ENCODE measurements around the gene EDA. TPM values are rescaled to one million over a fixed set of nuclear protein-coding genes. Genes with fewer than 3 reads are reported as not detected.

The EDA gene
- total RNA-seq, 2 donors from 2014 or later = 2.0 to 6.1 TPM

DNA sequence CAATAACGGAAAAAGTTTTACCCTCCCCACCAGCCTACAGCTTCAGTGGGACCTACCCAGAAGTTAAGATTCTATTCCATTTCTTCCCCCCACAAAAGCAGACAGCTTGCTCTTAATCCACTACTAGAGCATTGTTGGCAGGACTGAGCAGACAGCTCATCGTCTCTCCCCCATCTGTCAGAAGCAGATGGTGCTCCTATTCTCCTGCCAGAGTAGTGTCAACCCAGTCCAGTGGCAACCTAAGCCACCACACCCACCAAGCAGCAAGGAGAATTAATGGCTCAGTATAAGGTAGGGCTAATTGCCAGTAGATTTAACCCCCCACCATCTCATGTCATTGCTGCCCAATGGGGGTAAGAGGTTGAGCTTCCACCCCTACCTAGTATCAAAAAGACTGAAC is 371.8 kb downstream of the EDA start:
- ATAC-seq (ENCODE audit: insufficient number of reproducible peaks, low FRiP score, low read depth) (no peak), DNase-seq (ENCODE audit: low spot score) (no peak)
- no peak overlapping the region for H3K4me3 ChIP-seq
- H3K27me3 ChIP-seq (replicated peaks; ENCODE audit: insufficient read depth) = no peaks in the 10 kb centered on the region
- no peaks in the 10 kb centered on the region for H3K4me1 ChIP-seq (ENCODE audit: control insufficient read depth in 1 of 2, low read depth in 2 of 2)
- TF ChIP-seq, protein P1, sequence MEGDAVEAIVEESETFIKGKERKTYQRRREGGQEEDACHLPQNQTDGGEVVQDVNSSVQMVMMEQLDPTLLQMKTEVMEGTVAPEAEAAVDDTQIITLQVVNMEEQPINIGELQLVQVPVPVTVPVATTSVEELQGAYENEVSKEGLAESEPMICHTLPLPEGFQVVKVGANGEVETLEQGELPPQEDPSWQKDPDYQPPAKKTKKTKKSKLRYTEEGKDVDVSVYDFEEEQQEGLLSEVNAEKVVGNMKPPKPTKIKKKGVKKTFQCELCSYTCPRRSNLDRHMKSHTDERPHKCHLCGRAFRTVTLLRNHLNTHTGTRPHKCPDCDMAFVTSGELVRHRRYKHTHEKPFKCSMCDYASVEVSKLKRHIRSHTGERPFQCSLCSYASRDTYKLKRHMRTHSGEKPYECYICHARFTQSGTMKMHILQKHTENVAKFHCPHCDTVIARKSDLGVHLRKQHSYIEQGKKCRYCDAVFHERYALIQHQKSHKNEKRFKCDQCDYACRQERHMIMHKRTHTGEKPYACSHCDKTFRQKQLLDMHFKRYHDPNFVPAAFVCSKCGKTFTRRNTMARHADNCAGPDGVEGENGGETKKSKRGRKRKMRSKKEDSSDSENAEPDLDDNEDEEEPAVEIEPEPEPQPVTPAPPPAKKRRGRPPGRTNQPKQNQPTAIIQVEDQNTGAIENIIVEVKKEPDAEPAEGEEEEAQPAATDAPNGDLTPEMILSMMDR (IDR thresholded peaks at IDR 0.05) = no peak
- no peaks in the 10 kb centered on the region for H3K36me3 ChIP-seq
- H3K27ac ChIP-seq = no peak overlapping the region
- H3K9me3 ChIP-seq = no peaks in the 10 kb centered on the region

DNA sequence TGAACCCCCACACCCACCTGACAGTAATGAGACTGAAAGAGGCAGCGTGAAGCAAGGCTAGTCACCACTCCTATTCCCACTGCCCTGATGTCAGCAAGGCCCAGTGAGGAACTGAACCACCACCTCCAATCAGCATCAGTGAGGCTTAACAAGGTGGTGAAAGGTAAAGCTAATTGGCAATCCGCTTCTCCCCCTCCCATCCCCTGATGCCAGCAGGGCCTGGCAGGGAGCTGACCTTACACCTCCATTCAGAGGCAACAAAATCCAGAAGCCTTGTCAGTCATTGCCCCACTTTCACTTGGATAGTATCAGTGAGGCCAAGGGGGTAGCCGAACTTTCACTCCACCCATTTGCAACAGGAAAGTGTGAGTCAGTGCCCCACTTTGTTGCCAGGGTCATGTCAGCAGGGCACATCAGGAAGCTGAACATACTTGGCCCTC is 373.1 kb downstream of the EDA start:
- DNase-seq (ENCODE audit: low spot score) (no peak), ATAC-seq (ENCODE audit: insufficient number of reproducible peaks, low FRiP score, low read depth) (no peak)
- no peaks in the 10 kb centered on the region for H3K27me3 ChIP-seq (replicated peaks; ENCODE audit: insufficient read depth)
- no peak overlapping the region for H3K4me3 ChIP-seq
- no peaks in the 10 kb centered on the region for H3K9me3 ChIP-seq
- H3K36me3 ChIP-seq = no peaks in the 10 kb centered on the region
- no peaks in the 10 kb centered on the region for H3K4me1 ChIP-seq (ENCODE audit: control insufficient read depth in 1 of 2, low read depth in 2 of 2)
- TF ChIP-seq, protein P1 (IDR thresholded peaks at IDR 0.05) = no peak
- H3K27ac ChIP-seq = no peak overlapping the region

DNA sequence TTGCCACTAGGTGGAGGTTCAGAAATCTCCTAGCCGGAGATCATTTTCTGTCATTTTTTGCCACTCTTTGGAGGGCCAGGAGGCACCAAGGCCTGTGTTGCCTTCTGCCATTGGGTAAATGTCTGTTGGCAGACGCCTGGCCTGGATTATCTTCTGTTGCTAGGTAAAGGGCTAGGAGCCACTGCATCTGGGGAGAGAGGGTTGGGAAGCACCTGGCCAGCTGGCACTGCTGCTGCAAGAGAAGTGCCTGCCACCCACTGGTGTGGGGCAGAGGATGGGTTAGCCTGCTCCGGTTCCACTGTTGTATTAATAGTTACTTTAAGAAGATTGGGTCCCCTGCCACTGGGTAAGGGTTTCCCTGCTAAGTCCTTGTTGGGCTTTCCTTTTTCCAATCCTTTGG is 375.8 kb downstream of the EDA start:
- no peaks in the 10 kb centered on the region for H3K9me3 ChIP-seq
- H3K4me3 ChIP-seq = no peak overlapping the region
- H3K27ac ChIP-seq = no peak overlapping the region
- ATAC-seq (ENCODE audit: insufficient number of reproducible peaks, low FRiP score, low read depth) = no peak
- H3K36me3 ChIP-seq = no peaks in the 10 kb centered on the region
- TF ChIP-seq, protein P1 (IDR thresholded peaks at IDR 0.05) = no peak
- H3K27me3 ChIP-seq (replicated peaks; ENCODE audit: insufficient read depth) = no peaks in the 10 kb centered on the region
- DNase-seq (ENCODE audit: low spot score) = no peak
- no peaks in the 10 kb centered on the region for H3K4me1 ChIP-seq (ENCODE audit: control insufficient read depth in 1 of 2, low read depth in 2 of 2)

DNA sequence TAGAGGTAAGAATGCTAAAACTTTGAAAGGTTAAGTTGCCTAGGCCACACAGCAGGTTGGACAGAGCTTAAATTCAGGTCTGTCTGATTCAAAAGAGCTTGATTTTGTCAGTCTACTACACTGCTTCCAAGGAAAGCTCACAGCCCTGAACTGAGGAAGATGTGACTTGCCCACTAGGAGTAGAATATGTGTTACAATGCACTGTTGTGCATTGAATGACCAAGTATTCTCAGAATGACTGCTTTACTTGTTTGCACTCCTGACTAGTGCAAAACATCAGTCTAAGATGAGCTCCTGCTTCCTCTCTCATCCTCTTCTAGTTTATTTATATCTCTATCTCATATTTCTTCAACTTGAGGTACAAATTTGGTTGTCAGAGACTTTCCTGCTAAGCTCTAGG is 377.6 kb downstream of the EDA start:
- ATAC-seq (ENCODE audit: insufficient number of reproducible peaks, low FRiP score, low read depth) (no peak), DNase-seq (ENCODE audit: low spot score) (no peak)
- no peaks in the 10 kb centered on the region for H3K4me1 ChIP-seq (ENCODE audit: control insufficient read depth in 1 of 2, low read depth in 2 of 2)
- H3K9me3 ChIP-seq = no peaks in the 10 kb centered on the region
- no peaks in the 10 kb centered on the region for H3K27me3 ChIP-seq (replicated peaks; ENCODE audit: insufficient read depth)
- no peaks in the 10 kb centered on the region for H3K36me3 ChIP-seq
- H3K27ac ChIP-seq = no peak overlapping the region
- TF ChIP-seq, protein P1 (IDR thresholded peaks at IDR 0.05) = no peak
- H3K4me3 ChIP-seq = no peak overlapping the region

DNA sequence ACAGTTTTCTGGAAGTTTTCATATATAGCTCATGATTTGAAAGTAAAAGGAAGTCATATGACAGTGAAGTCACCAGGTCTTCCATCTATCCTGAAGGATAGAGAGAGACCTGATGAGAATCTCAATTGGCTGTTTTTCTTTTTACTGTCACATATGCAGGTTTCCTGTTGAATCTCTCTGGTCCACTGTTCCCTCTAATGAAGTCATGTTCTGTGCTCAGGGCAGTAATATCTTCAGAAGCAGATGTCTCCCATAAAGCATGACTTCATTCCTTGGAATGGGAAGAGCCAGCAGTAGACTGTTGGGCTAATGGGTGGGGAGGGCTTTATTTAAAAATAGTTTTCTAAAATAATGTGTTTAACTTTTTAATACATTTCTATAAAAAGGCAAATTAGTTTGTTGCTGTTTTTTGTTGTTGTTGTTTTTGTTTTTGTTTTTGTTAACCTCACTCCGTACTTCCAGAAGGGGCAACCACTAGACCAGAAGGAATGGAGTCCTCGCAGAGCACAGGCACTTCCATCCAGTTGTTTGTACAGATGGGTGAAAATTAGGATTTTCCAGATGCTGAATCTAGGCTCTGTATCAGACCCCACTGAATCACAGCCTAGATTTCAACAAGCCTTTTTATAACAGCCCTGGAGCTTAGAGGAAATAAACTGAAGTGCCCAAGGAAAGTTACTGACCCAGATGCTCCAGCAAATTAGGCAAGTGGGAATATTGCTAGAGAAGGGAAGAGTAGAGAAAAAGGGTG is 379.6 kb downstream of the EDA start:
- TF ChIP-seq, protein P1 (IDR thresholded peaks at IDR 0.05) = no peak
- no peak for DNase-seq (ENCODE audit: low spot score)
- no peak for ATAC-seq (ENCODE audit: insufficient number of reproducible peaks, low FRiP score, low read depth)

More for the DNA sequence above, 379.6 kb downstream of the EDA start:
- Histone ChIP-seq H3K9me3 (no peaks in the 10 kb centered on the region), H3K27ac (no peak overlapping the region), H3K4me1 (ENCODE audit: control insufficient read depth in 1 of 2, low read depth in 2 of 2) (no peaks in the 10 kb centered on the region), H3K36me3 (no peaks in the 10 kb centered on the region), H3K4me3 (no peak overlapping the region), H3K27me3 (replicated peaks; ENCODE audit: insufficient read depth) (no peaks in the 10 kb centered on the region)

Data from thoracic aorta (tissue), 2 donors.